ENCODE results near the gene MUC2. TPM values are rescaled to one million over a fixed set of nuclear protein-coding genes. Genes with fewer than 3 reads are reported as not detected.

MUC2 gene
- total and polyA plus RNA-seq, 8 donors = under 0.01 to 1,040 (median 0.45) TPM; not detected in 3

DNA sequence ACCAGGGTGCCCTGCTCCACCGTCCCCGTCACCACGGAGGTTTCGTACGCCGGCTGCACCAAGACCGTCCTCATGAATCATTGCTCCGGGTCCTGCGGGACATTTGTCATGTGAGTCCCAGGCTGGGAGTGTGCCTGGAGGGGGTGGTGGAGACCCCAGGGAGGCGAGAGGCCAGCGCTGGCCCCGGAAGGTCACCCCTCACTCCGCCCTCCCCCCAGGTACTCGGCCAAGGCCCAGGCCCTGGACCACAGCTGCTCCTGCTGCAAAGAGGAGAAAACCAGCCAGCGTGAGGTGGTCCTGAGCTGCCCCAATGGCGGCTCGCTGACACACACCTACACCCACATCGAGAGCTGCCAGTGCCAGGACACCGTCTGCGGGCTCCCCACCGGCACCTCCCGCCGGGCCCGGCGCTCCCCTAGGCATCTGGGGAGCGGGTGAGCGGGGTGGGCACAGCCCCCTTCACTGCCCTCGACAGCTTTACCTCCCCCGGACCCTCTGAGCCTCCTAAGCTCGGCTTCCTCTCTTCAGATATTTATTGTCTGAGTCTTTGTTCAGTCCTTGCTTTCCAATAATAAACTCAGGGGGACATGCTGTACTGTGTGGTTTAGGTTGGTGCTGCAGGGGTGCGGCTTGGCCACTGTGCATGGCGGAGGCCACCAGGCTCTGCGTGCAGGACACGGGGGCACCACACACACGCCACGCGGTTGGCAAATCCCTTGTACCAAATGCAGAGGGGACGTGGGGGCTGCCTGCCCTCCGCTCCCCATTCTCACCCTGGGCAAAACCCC lies 35.4 kb downstream of the MUC2 start:
- WGBS, 5 donors = 84 to 91% (median 88%) methylated on average over 23 to 39 of the region's 39 CpGs
- intact Hi-C loops (cut with DNase I; ENCODE audit: low total_unique reads) = no loop called here
- no peak for TF ChIP-seq POLR2AphosphoS5 (IDR thresholded peaks at IDR 0.05)
- TF ChIP-seq EP300 (IDR thresholded peaks at IDR 0.05) = no peak
- no peak for TF ChIP-seq POLR2A (IDR thresholded peaks at IDR 0.05)
- TF ChIP-seq, protein P1, sequence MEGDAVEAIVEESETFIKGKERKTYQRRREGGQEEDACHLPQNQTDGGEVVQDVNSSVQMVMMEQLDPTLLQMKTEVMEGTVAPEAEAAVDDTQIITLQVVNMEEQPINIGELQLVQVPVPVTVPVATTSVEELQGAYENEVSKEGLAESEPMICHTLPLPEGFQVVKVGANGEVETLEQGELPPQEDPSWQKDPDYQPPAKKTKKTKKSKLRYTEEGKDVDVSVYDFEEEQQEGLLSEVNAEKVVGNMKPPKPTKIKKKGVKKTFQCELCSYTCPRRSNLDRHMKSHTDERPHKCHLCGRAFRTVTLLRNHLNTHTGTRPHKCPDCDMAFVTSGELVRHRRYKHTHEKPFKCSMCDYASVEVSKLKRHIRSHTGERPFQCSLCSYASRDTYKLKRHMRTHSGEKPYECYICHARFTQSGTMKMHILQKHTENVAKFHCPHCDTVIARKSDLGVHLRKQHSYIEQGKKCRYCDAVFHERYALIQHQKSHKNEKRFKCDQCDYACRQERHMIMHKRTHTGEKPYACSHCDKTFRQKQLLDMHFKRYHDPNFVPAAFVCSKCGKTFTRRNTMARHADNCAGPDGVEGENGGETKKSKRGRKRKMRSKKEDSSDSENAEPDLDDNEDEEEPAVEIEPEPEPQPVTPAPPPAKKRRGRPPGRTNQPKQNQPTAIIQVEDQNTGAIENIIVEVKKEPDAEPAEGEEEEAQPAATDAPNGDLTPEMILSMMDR (IDR thresholded peaks at IDR 0.05) = no peak

DNA sequence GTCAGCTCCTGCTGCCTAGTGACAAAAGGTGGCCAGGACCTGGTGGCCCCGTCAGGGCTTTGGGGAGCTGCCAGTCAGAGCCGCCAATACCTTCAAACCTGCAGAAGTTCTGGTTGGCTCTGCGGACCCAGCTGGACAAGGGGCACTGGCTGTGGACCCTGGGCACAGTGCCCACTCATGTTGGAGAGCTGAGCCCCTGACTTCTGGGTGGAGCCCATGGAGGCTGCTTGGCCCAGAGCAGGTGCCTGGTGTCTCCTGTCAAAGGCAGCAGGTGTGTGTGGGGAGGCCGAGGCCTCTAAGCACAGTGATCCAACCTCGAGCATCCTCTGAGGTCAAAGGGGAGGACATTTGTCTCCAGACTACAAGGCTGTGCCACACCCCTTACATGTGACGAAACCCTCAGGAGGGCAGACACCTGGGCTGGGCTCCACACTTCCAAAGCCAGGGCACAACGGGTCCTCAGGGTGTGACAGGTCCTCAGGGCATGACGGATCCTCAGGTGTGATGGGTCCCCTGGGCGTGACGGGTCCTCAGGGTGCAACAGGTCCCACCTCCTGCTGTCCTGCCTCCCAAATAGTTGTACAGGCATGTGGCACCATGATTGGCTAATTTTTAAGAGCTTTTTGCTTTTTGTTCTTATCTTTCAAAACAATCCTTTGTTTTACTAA lies 37.0 kb downstream of the MUC2 start:
- intact Hi-C loops (cut with DNase I; ENCODE audit: low total_unique reads) = no loop called here
- Histone ChIP-seq H3K4me3 (no peak overlapping the region), H3K36me3 (no peaks in the 10 kb centered on the region), H3K9me3 (no peaks in the 10 kb centered on the region), H3K4me1 (no peaks in the 10 kb centered on the region), H3K27me3 (peaks cover 0 to 40% (median 6%) of the 10 kb centered on the region in 3 donors), H3K27ac (no peak overlapping the region)
- 69 to 78% (median 71%) methylated on average over 8 to 10 of the region's 10 CpGs for WGBS, 5 donors
- DNase-seq = no peak
- TF ChIP-seq POLR2AphosphoS5 (IDR thresholded peaks at IDR 0.05) (no peak), EP300 (IDR thresholded peaks at IDR 0.05) (no peak), POLR2A (IDR thresholded peaks at IDR 0.05) (no peak)
- TF ChIP-seq, protein P1 (IDR thresholded peaks at IDR 0.05) = no peak

More for the DNA sequence above, 35.4 kb downstream of the MUC2 start:
- Histone ChIP-seq H3K4me3 (no peak overlapping the region), H3K27ac (no peak overlapping the region), H3K9me3 (no peaks in the 10 kb centered on the region), H3K36me3 (no peaks in the 10 kb centered on the region), H3K27me3 (peaks cover 0 to 40% (median 6%) of the 10 kb centered on the region in 3 donors), H3K4me1 (no peaks in the 10 kb centered on the region)
- no peak for DNase-seq

DNA sequence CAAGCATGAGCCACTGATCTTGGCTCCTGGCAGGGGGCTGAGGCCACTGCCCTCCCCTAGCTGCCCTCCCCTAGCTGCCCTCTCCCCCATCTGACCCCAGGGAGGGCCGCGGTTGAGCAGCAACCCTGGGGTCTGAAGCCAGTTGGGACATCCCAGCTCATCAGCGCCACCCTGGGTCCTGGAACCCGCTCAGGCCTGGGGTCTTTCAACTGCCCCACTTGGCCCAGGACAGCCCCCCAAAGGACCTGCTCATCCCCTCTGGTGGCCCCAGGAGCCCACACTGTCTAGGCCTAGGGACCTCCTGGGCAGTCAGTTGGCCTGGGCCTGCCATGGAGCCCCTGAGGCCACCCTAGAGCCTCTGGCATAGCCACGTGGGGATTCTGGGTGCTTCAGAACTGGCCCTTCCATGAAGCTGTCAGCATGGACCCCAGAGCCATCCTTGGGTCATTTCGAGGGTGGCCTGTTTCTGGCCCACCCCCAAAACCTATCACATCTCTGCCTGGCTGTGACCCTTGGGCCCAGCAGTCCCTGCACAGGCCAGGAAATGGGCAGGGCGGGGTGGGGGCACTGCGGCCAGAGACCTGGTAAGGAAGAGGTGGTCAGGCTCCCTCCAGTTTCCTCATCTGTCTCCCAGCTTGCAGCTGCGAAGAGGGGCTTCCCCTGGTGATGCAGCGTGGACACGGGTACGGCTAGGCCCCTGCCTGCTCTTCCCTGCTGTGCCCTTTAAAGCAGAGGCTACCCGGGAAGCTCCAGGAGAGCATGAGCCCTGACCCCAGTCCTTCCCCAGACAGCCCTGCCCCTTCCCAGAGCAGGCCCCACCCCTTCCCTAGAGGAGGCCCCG lies 37.9 kb downstream of the MUC2 start:
- WGBS, 5 donors = 89 to 93% (median 91%) methylated on average over 12 to 14 of the region's 14 CpGs
- Histone ChIP-seq H3K27ac (no peak overlapping the region), H3K27me3 (peaks cover 0 to 31% (median 6%) of the 10 kb centered on the region in 3 donors), H3K4me3 (no peak overlapping the region), H3K4me1 (no peaks in the 10 kb centered on the region), H3K9me3 (no peaks in the 10 kb centered on the region), H3K36me3 (no peaks in the 10 kb centered on the region)
- intact Hi-C loops (cut with DNase I; ENCODE audit: low total_unique reads) = no loop called here
- TF ChIP-seq POLR2AphosphoS5 (IDR thresholded peaks at IDR 0.05) (no peak), POLR2A (IDR thresholded peaks at IDR 0.05) (no peak), EP300 (IDR thresholded peaks at IDR 0.05) (no peak)
- TF ChIP-seq, protein P1 (IDR thresholded peaks at IDR 0.05) = no peak
- DNase-seq = no peak

Measured in stomach (tissue), 9 donors.